WI38 (cell line): Measurements from ENCODE around the gene PIGC.
A peak's percentile ranks its signal among the peaks of the same experiment; 100 is the strongest.

ENCODE experiments used
- H3K4me3 ChIP-seq: 2 replicates; pipeline ENCODE4 v1.5.1; 2011; ENCODE audit warnings: low read depth, mild to moderate bottlenecking, control low read depth, low read length
- CTCF ChIP-seq: IDR thresholded peaks from 2 replicates; pipeline ENCODE4 v1.5.1; 2012; ENCODE audit warnings: low read depth, mild to moderate bottlenecking, control low read depth, low read length

The PIGC gene

GRCh38 chr1:172400722-172401105 lies 43.2 kb downstream of the PIGC start:
- no peak overlapping the region for H3K4me3 ChIP-seq
- no peak for TF ChIP-seq CTCF

GRCh38 chr1:172399756-172400721 lies 43.8 kb downstream of the PIGC start:
- no peak overlapping the region for H3K4me3 ChIP-seq
- no peak for TF ChIP-seq CTCF

DNA sequence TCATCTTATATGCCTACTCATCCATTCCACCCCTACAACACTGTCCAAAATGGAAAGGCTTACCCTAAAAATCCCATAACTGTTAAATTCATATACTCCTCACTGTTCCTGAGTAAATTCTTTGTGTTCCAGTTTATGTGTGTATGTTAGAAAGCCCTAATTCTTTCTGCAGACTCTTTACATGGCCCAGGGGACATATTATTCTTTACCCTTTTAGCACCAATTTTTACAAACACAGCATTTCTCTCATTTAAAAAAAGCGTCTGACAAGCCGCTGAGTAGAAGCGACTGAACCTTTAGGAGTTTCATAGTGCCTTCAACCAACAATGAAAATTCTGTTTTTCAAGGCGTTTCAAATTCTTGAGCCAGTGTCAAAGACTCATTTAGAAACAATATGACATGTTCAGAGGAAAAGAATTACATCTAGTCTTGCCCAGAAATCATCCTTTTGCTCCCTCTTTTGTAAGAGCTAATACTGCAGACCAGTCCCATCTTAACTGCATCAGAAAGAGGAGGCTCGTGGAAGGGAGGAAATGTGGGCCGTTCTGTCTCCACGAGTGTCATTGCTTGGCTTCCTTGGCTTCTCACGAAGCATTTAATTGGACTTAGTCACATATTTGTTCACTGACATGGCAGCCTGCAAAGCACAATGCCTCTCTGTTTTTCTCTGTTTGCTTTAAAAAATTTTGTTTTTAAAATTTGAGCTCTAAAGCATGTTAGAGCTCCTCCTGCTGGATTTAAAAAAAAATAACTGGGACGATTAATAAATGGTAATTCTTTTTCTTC lies 44.7 kb downstream of the PIGC start:
- H3K4me3 ChIP-seq = no peak overlapping the region
- TF ChIP-seq CTCF = peak; percentile 27; the same call in 1 of the 2 replicates

- no peak for TF ChIP-seq CTCF
- no peak overlapping the region for H3K4me3 ChIP-seq
Observed at GRCh38 chr1:172398193-172398592, 45.7 kb downstream of the PIGC start.

GRCh38 chr1:172397633-172398032 lies 46.2 kb downstream of the PIGC start:
- TF ChIP-seq CTCF = no peak
- no peak overlapping the region for H3K4me3 ChIP-seq

GRCh38 chr1:172397221-172397620 lies 46.6 kb downstream of the PIGC start:
- no peak for TF ChIP-seq CTCF
- no peak overlapping the region for H3K4me3 ChIP-seq

- TF ChIP-seq CTCF = no peak
- H3K4me3 ChIP-seq = no peak overlapping the region
Observed at GRCh38 chr1:172395576-172395975, 48.3 kb downstream of the PIGC start.
